IPS-NIHi7 (cell line): ENCODE measurements around the gene SLC37A2.
"Not testable (repeated sequence)": the region's sequence is repeated elsewhere in the genome, so short reads cannot be mapped to it uniquely, and the experiment has no call there.

Experiments used
- DNase-seq: peaks from one replicate; pipeline ENCODE4 v3.0.0; 2012; ENCODE audit warnings: mixed read lengths; ENCODE audit errors: extremely low spot score

The SLC37A2 gene

DNA sequence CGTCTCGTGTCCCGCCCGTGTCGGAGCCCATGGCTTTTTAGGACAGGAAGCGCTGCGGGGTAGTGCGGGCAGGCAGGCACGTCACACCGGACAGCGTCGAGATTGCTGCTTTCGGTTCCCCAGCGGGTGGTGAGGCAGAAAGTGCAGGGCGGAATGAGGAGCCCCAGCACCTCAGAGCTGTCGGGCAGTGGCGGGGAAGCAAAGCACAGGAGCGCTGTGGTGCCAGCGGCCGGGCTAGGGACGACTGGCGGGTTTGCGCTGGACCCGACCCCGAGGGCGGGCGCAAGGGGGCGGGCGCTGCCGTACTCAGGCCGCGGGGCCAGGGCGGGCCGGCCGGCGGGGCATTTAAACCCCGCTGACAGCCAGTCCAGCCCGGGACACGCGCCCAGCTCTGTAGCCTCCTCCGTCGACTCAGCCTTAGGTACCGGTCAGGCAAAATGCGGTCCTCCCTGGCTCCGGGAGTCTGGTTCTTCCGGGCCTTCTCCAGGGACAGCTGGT is at the start of gene SLC37A2:
TSS of gene SLC37A2 (plus strand) at position 375 of the 498 bp plus-strand sequence. CDS start at position 438, 63 bp downstream.
- DNase-seq = peak; percentile 84

GRCh38 chr11:125016413-125016812 is 46.7 kb upstream of the SLC37A2 start:
- DNase-seq = no peak

GRCh38 chr11:125020342-125020741 is 42.8 kb upstream of the SLC37A2 start:
- DNase-seq = no peak

GRCh38 chr11:125022551-125022950 is 40.6 kb upstream of the SLC37A2 start:
- no peak for DNase-seq

GRCh38 chr11:125025968-125026367 is 37.1 kb upstream of the SLC37A2 start:
- DNase-seq = no peak

DNA sequence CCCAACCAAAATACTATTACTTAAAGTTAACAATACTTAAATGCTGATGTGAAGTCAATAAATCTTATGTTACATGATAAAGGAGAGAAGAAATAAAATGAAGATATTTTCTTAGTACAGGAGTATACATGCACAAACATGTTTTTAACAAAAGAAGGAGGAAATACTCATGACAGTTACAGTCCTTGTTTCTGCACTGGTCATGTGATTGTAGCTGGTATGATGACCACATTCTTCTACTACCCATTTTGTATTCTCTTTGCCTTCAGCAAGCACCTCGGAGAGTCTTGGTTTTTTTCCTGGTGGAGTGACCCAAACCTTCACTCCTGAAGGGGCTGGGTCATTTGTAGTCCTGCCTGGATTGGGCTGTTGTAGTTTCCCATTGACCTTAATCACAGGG is 33.7 kb upstream of the SLC37A2 start:
- DNase-seq = not testable (repeated sequence)

DNA sequence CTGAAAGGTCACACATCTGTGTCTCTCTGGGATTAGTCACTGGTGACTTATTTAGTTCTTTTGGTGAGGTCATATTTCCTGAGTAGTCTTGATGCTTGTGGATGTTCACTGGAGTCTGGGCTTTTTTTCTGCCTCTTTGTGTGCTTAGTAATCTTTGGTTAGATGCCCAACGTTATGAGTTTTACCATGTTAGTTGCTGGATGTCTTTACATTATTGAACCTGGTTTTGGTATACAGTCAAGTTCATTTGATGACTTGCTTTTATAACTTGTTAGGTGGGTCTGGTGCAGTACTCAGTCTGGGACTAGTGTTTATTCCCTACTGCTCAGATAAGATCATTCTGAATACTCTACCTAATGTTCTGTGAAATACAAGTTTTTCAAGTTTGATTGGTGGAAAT is 26.2 kb upstream of the SLC37A2 start:
- no peak for DNase-seq

GRCh38 chr11:125049164-125049792 is 13.8 kb upstream of the SLC37A2 start:
- no peak for DNase-seq

GRCh38 chr11:125052047-125052446 is 11.1 kb upstream of the SLC37A2 start:
- no peak for DNase-seq

GRCh38 chr11:125053167-125053566 is 9.9 kb upstream of the SLC37A2 start:
- no peak for DNase-seq

GRCh38 chr11:125055107-125055715 is 7.9 kb upstream of the SLC37A2 start:
- no peak for DNase-seq

- DNase-seq = not testable (repeated sequence)
Measured at GRCh38 chr11:125056111-125056510, 7.0 kb upstream of the SLC37A2 start.

GRCh38 chr11:125056931-125057692 is 6.0 kb upstream of the SLC37A2 start:
- DNase-seq = no peak

GRCh38 chr11:125057693-125058016 is 5.5 kb upstream of the SLC37A2 start:
- DNase-seq = no peak

- DNase-seq = peak; percentile 8
Measured at GRCh38 chr11:125061281-125061680, 1.8 kb upstream of the SLC37A2 start.

DNA sequence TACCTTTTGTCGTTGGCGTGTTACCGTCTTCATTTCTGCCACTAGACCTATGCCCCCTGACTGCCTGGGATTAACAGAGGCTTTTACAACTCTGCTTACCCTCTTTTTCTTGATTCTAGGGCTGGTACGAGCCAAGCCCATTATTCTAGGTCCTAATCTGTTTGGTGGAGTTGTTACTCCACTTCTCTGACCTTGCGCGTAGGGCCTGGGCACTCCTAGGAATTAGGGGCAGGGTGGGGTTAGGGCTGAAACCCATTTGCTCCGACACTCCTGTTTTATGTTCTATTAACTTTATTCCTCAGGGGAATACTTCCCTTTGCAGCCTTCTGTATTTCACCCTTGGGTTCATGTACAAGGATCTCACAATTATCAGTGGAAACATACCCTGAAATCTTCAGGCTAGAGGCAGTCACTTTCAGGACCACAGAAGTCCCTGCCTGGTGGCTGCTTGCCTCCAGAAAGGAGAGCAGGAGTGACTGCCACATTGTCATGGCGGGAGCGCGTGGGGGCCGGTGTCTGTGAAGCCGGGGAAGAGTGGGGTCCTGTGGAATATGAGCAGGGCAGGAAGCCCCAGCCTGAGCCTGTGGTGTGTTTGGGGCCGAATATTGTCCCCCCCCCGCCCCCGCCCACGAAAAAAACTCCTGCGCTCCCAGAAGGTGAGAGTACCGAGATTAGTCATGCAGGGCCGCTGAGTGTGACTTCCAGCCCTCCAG is 731 bp upstream of the SLC37A2 start:
- no peak for DNase-seq

DNA sequence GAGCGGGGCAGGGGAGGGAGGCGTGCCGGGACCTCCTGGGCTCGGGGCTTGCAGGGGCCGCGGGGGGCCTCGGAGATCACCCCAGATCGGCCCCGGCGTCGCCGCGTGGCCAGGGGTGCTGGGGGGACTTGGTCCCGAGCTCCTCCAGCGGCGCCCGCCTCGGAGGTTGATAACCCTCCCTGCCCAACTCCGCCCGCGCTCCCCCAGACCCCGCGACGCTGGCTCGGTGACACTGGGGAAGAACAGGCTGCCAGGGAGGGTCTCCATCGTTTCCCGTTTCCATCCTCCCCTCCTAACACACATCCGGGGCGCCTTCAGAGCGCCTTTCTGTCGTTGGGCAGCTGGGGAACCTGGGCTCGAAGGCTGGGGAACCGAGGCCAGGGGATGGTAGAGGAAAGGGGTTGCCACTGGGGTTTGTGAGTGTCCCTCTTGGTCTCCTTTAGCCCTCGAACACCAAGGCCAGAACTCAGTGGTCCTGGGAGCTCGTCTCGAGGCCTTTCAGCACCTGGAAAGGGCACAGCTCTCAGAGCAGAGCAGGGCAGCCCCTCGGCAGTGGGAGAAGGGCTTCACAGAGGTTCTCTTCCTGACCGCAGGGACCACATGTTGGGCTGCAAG is 431 bp downstream of the SLC37A2 start:
- DNase-seq = peak; percentile 70

- no peak for DNase-seq
Measured at GRCh38 chr11:125064070-125064469, 965 bp downstream of the SLC37A2 start.

DNA sequence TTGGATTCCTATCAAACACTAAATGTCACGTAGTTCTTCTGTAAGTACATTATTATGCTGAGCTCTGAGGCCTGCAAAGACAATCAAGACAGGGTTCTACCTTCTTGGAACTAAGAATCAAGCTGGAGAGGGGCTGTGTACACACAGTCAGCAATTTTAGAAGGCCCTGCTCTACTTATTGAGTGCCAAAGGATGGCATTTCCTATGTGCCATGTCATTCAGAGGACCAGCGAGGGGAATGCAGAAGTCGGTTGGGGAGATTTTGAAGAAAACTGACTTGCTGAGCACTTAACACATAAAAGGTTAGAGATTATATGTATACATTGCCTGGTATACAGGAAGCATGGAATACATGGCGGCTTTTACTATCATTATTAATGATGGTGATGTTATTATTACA is 5.3 kb downstream of the SLC37A2 start:
- DNase-seq = no peak

- DNase-seq = no peak
Measured at GRCh38 chr11:125069008-125069407, 5.9 kb downstream of the SLC37A2 start.

GRCh38 chr11:125069796-125070195 is 6.7 kb downstream of the SLC37A2 start:
- peak; percentile 7 for DNase-seq
